GM20431 (cell line): ENCODE results near the gene CHST15.

Experiments
- in situ Hi-C: fragments of 300-500 bp; cut with MseI, MboI; formaldehyde crosslinking; loops from one replicate; pipeline ENCODE4 v1.15.0; 2020; ENCODE audit warnings: low sequenced_read_pairs; ENCODE audit not compliant: unreplicated experiment

The CHST15 gene

DNA sequence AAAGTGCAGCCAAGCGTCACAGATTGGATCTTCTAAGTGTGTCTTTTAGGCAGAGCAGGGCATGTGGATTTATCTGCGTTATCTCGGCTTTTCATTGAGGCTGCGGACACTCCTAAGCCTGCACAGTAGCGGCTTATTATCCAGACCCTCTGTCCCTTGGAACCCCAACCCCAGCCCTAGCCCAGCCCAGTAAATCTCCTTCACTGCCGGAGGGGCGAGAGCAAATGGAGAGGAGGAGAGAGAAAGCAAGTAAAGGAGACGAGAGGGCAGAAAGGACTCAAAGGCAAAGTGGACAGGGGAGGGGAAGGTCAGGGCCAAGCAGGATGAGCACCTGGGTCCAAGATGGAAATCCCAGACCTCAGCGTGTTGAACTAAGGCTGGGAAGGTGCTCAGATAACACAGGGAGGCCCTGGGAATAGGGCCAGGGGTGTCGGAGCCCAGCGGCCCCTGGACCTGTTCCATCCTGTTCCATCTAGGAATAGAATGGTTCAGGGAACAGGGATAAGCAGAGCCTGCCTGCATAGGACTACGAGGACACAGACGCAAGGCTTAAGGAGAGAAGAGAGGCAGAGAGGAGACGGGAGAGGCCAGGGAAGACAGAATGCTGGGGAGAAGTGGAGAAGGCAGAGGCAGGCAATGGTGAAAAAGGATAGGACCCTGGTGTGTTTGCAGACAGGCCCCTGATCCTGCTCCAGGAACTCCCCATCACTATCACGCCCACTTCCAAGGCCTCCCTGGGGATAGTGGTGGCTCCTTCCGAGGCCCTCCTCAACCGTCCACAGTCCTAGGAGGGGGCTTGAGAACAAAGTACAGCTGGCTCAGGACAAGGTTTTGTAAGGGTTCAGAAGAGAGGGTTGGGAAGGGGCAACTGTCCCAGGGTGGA lies 99.6 kb downstream of the CHST15 start:
- in situ Hi-C loops, result no loop called here

DNA sequence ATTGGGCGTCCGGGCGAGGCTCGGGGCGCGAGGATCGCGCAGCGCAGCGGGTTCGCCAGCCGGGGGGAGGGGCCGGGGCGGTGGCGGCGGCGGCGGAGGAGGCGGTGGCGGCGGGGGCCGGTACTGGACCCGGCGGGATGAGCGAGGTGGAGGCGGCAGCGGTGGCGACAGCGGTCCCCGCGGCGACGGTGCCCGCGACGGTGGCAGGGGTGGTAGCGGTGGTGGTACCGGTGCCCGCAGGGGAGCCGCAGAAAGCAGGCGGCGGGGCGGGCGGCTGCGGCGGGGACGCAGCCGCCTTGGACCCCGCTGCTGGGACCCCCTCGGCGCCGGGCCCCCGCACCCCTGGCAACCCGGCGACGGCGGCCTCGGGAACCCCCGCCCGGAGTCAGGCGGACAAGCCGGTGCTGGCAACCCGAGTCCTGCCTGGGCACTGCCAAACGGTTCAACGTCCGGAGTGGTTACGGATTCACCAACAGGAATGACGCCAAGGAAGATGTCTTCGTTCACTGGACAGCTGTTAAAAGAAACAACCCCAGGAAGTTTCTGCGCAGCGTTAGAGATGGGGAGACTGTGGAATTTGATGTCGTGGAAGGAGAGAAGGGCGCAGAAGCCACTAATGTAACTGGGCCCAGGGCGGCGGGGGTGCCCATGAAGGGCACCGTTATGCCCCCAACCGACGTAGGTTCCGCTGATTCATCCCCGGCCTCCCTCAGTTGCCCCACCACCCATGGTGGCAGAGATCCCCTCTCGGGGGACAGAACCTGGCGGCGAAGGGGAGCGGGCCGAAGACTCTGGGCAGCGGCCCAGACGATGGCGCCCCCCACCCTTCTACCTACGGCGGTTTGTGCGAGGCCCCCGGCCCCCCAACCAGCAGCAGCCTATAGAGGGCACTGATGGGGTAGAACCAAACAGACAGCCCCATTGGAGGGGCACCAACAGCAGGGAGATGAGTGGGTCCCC lies 101.5 kb downstream of the CHST15 start:
- in situ Hi-C loops, result no loop called here

DNA sequence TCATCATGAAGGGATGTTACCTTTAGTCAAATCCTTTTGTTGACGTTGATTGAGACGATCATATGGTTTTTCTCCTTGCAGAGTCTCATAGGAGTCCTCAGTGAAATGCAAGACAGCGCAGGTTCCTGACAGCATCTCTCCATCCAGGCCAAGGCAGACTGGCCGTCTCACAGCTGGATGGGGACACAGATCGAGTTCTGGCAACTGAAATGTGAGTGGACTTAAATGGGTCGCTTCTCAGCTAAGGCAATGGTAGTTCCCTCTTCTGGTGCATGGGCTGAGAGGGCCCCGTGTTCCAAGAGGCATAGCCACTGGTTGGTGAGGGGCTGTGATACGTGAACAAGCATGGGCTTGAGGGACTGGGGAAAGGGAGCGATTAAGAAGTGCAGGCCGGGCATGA lies 102.5 kb downstream of the CHST15 start:
- in situ Hi-C loops, result no loop called here

DNA sequence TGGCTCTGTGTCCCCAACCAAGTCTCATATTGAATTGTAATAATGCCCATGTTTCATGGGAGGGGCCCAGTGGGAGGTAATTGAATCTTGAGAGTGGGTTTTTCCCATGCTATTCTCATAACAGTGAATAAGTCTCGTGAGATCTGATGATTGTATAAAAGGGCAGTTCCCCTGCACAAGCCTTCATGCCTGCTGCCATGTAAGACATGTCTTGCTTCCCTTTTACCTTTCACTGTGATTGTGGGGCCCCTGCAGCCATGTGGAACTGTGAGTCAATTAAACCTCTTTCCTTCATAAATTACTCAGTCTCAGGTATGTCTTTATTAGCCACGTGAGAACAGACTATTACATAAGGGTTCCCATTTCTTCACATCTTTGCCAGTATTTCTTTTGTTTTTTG lies 104.7 kb downstream of the CHST15 start:
- in situ Hi-C loops, result no loop called here

DNA sequence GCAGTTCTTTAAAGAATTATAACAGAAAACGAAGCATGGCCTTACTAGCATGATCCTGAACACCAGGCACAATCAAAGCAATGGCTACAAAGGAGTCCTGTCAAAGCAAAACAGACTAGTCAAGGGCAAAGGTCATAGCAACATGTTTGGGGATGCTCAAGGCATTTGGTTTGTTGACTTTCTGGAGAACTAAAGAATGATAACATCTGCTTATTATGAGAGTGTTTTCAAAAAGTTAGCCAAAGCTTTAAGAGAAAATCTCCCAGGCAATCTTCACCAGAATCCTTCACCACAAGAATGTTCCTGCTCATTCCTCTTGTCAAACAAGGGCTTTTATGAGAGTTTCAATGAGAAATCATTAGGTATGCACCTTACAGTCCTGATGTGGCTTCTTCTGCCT lies 106.7 kb downstream of the CHST15 start:
- in situ Hi-C loops, result no loop called here

DNA sequence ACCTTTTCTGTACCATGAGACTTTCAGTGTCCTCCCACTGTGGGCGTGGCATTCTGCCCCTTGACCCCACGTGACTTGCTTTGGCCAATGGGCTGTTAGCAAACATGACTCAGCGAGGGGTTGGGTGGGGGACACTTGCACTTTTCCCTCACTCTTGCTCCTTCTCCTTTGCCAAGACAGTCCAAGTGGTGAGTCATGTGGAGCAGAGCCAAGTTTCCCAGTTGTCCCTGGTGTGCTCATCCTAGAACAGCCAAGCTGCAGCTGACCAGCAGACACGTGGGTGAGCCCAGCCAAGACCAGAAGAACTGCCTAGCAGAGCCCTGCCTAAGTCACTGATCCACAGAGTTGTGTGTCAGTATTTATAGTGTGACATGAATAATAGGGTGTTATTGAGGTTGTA lies 119.0 kb downstream of the CHST15 start:
- in situ Hi-C loops, result no loop called here

DNA sequence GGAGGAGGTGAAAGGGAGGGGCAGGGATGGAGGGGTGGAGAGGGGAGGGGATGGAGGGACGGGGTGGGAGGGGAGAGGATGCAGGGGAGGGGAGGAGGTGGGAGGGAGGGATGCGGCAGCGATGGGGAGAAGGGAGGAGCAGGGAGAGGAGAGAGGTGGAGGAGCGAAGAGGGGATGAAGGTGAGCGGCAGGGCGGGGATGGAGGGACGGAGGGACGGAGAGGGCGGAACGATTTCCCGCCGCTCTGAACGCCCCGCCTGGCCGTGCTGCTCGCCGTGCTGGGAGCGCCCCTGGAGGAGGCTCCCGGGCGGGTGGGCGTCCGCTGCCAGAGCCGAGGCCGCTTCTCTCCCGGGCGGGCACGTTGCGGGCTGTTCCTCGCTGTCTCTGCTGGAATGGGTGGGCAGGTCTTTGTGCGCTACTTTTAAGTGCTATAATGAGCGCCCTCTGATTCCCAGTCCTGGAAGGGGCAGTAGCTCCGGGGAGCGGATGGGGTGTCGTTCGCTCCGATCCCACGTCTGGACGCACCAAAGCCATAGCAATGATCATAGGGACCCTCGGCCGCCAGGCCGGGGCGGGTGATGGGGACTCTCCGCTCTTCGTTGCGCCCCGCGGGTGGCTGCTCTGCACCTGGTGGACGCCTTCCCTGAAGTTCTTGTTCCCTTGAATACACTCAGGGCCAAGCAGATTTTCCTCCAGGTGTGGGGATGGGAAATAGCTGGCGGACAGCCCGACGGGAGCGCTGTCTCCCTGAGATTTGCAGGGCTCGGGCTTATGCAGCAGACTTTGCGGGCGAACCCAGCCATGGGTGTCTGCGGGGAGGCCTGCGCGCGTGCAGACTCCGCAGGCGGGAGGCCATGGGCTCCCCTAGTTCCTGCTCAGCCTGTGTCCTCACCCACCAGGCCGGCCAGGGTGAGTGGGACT lies 120.7 kb downstream of the CHST15 start:
- in situ Hi-C loops, result no loop called here

DNA sequence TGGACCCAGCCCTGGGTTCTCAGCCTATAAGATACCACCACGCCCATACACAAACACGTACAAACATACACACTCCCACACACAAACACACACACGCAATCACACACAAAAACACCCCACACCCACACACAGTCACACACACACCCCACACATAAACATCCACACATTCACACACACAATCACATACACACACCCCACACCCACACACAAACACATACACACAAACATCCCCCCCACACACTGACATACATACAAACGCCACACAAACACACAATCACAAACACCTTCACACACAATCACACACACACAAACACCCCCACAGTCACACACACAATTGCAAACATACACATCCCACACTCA lies 122.5 kb downstream of the CHST15 start:
- in situ Hi-C loops, result no loop called here

DNA sequence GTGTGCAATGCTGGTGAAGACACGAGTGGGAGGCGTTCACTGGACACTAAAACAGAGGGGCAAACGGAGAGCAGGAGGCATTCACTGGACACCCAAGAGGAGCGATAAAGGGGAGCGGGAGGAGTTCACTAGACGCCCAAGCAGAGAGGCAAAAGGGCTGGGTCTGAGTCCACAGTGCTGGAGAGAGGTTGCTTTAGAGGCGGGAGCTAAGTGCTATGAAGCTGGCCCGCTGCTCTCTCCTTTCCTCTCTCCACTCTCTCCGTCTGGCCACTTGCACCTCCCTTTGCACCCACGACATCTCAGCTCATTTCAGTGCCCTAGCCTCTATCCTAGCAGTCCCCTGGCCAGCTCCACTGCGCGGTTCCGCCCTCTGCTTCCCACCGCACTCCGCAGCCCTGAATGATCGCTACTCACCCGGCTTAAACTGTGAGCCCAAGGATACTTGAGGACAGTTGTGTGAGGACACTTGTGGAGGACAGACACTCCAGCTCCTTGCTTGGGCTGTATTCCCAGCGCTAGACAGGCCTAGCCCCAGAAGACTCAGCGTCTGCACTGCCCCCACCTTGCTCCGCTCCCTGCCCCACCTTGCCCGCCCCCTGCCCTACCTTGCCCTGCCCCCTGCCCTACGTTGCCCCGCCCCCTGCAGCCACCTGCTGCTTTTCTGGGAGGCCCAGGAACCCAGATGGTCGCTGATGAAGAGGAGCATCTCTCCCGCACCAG lies 123.0 kb downstream of the CHST15 start:
- in situ Hi-C loops, result no loop called here

DNA sequence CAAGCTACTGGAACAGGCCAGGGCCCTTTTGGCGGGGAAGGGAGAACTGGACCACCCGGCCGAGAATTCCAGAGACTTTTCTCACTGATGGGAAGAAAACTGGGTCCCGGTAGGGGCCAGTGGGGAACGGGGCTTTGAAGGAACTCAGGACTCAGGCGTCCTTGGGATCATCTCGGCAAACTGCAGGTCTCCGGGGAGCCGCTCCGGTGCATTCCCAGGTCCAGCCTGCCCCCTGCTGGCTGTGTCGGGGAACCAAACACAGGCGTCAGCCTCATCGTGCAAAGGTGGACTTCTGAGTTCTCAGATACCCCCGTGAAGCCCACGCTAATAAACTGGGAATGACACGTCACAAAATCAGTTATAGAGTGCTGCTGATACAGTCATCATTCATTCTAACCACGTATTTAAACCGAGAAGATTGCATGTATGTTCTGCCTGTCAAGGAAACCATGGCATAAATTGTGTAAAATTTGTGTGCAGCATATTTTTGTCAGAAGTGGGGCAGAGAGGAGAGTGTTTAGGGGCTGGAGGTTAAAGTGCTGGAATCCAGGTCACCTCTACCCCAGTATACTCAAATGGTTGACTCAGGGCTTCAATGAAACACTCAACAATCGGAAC lies 125.7 kb downstream of the CHST15 start:
- in situ Hi-C loops, result loop anchor here (5.0 kb wide), 1 partner anchor 385 kb away; no protein-coding TSS in a partner anchor

DNA sequence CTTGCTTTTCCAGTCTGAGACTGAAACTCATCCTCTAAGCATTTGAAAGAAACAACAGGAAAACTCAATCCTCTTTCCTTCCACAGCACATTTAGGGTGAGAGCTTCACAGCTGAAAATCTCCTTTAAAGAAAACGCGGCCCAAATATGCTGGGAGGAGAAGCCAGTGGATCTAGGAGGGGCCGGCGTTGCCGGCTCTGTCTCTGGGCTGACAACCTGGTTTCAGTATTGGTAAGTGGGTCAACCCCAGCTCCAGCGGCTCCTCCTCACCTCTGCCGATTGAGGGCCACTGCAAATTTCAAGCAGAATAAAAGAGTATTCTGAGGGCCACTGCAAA lies 126.5 kb downstream of the CHST15 start:
- in situ Hi-C loops, result loop anchor here (5.0 kb wide), 1 partner anchor 385 kb away; no protein-coding TSS in a partner anchor

DNA sequence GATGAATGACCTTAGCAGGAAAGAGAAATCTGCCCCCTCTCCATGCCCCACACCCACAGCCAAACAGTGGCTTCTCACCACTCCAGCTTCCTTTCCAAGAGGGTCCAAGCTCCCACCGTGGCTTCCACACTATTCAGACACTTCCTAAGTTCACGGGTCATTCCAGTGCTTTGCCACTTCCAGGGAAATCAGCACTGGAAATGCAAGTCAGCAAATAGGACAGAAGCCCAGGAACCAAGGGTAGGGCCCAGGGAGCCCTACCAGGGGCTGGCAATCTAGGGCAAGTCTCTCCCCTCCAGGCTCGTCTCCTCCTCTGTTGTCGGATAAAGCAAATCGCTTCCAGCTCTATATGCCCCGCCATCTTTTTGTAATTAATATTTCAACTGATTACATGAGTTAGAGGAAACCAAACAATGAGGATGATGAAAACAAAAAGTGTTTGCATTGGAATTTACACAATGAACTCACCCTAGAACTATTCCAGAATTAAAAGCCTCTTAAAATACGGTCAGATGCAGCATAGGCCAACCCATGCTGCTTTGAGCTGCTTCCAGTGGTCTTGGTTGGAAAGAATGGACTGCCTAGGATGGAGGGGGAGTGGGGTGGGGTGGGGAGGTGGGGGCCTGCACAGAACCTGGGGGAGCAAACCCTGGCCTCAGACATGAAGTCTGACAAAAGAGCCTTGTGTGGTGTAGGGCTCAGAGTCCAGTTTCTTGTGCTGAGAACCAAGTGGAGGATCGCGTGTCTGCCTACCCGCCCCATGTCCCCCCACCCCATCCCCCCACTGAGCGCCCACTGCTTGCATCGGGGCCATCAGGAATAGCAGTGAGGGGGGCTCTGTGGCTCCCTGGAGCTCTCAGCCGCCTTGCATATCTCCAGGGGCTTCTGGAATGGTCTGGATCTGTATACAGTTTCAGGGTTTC lies 127.2 kb downstream of the CHST15 start:
- in situ Hi-C loops, result loop anchor here (5.0 kb wide), 1 partner anchor 384 kb away; no protein-coding TSS in a partner anchor

DNA sequence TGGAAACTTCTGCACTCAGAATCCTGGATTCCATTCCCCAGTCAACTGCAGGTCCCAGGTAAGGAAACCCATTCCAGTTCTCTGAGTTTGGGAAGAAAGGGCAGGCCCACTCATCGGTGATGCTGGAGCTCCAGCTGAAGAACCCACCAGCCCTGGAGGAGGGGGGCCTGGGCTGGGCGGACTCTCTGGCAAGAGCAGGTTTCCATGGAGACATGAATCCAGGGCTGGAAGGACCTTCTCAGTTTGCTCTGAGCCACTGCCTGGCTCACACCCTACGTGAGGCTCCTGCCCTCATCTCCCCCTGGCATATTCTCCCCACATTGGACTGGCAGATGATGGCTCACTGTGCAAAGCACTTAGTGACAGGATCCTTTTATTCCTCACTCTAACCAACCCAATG lies 128.4 kb downstream of the CHST15 start:
- in situ Hi-C loops, result loop anchor here (5.0 kb wide), 1 partner anchor 383 kb away; no protein-coding TSS in a partner anchor

DNA sequence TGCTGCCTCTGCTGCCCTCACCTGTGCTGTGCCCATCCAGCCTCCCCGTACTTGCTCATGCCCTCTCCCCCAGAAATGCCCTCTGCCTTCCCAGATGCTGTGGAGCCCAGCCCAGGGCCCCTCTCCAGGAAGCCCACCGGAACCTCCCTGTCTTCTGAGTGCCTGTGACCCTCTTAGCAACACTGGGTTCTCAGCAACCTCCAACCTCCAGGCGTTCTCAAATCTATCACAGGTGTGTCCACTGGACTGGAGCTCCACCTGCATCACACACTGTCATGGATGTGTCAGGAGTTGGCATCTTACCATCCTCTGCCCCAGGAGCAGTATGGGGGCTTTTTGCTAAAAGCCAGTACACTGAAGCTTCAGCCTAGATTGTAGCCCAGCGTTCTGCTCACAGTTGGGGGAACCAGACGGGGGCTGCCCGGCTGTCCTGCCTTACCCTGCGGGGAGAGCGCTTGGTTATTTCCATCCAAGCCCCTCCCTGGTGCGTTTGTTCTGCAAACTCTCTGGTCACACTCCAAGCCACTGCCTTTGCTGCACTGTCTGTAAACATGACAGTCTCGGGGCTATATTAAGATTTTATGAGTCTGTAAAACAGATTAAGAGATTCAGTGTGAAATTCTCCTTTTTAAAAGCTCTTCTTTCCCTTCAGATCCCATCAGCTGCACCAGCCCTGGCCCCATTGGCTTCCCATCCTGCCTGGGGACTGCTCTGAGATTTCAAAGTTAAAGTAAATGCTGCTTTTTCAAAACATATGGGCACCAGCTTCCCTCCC lies 130.5 kb downstream of the CHST15 start:
- in situ Hi-C loops, result no loop called here

DNA sequence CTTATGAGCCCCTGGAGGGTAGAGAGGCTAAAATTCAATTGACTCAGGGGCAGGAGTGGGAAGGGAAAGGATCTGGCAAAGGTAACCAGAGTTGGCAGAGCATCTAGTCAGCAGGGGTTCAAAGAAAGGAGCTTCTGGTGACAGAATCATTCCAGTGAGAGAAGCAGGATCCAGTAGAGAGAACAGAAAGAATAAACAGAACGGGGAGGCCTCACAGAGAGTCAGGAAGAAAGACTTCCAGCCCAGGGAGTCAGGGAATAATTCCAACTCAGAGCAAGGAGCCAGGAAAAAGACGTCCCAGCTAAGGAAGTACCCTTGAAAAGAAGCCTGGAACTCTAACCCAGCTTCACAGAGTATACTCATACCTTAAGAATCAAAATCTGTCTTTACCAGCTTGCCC lies 135.2 kb downstream of the CHST15 start:
- in situ Hi-C loops, result no loop called here
